ENCODE results near the gene E2F4. TPM values are rescaled to one million over a fixed set of nuclear protein-coding genes. Genes with fewer than 3 reads are reported as not detected.

The E2F4 gene
- total and polyA plus RNA-seq, 2 of the 13 experiments (the other 11 are each of a cell fraction or from before 2014, with no cell fraction given): 84.8 to 91.2 TPM

DNA sequence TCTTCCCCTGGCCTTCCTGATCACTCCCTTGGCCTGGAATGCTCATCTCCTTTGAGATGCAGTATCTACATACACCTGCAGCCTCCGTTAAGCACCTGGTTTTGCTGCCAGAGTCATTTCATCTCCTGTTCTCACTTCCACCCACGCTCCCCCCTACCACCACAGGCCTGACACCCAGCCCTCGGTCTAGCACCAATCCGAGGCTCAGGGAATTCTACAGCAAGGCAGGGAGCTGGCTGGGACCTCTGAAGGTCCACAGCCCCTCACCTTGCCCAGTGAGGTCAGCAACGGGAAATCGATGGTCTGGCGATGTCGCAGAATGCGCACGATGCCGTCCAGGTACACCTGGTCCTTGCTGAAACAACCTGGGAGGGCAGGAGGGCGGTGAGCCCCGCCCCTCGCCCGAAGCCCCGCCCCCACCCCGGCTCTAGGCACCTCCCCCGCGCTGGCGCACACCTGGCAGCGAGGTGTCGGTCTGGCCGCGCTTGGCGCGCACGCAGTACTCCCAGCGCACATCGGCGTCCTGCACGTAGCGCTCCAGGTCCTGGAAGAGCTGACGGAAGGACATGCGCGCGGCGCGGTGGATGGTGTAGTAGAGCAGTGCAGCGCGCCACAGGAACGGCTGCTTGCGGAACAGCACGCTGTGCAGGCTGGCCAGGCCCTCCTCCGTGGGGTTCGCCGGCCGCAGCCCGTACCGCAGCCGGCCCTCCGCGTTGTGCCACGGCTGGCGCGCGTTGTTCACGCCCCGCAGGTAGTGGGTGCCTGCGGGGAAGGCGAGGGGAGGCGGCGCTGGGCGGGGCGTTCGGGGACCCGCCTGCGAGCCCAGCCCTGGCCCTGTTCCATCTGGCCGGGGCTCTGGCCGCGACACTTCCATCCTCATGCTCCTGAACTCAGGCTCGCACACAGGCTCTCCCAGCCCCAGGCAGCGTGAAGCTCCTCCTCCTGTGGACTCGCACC is 13.9 kb upstream of the E2F4 start (continued):
- TF ChIP-seq, protein P1, sequence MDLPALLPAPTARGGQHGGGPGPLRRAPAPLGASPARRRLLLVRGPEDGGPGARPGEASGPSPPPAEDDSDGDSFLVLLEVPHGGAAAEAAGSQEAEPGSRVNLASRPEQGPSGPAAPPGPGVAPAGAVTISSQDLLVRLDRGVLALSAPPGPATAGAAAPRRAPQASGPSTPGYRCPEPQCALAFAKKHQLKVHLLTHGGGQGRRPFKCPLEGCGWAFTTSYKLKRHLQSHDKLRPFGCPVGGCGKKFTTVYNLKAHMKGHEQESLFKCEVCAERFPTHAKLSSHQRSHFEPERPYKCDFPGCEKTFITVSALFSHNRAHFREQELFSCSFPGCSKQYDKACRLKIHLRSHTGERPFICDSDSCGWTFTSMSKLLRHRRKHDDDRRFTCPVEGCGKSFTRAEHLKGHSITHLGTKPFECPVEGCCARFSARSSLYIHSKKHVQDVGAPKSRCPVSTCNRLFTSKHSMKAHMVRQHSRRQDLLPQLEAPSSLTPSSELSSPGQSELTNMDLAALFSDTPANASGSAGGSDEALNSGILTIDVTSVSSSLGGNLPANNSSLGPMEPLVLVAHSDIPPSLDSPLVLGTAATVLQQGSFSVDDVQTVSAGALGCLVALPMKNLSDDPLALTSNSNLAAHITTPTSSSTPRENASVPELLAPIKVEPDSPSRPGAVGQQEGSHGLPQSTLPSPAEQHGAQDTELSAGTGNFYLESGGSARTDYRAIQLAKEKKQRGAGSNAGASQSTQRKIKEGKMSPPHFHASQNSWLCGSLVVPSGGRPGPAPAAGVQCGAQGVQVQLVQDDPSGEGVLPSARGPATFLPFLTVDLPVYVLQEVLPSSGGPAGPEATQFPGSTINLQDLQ (CRISPR knock-in tag; IDR thresholded peaks at IDR 0.05): no peak
- TF ChIP-seq, protein P2, sequence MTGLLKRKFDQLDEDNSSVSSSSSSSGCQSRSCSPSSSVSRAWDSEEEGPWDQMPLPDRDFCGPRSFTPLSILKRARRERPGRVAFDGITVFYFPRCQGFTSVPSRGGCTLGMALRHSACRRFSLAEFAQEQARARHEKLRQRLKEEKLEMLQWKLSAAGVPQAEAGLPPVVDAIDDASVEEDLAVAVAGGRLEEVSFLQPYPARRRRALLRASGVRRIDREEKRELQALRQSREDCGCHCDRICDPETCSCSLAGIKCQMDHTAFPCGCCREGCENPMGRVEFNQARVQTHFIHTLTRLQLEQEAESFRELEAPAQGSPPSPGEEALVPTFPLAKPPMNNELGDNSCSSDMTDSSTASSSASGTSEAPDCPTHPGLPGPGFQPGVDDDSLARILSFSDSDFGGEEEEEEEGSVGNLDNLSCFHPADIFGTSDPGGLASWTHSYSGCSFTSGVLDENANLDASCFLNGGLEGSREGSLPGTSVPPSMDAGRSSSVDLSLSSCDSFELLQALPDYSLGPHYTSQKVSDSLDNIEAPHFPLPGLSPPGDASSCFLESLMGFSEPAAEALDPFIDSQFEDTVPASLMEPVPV (CRISPR knock-in tag; IDR thresholded peaks at IDR 0.05): no peak
- TF ChIP-seq HOXA9 (CRISPR knock-in tag; IDR thresholded peaks at IDR 0.05; ENCODE audit: borderline replicate concordance) (0 out of 2 replicates have a peak, but pooled peaks have one; percentile 29), JARID2 (CRISPR knock-in tag; IDR thresholded peaks at IDR 0.05; ENCODE audit: insufficient replicate concordance) (no peak), ZNF354B (CRISPR knock-in tag; IDR thresholded peaks at IDR 0.05) (no peak), SSRP1 (CRISPR knock-in tag; IDR thresholded peaks at IDR 0.05) (no peak), ZNF674 (CRISPR knock-in tag; IDR thresholded peaks at IDR 0.05; ENCODE audit: low read depth) (no peak), HNF4A (CRISPR knock-in tag; IDR thresholded peaks at IDR 0.05) (no peak), MAFF (IDR thresholded peaks at IDR 0.05; ENCODE audit: low read depth, low read length) (no peak), MEIS2 (CRISPR knock-in tag; IDR thresholded peaks at IDR 0.05) (peak; percentile 82; the same call in 1 of the 2 replicates), FOXK2 (IDR thresholded peaks at IDR 0.05) (no peak), RELA (CRISPR knock-in tag; IDR thresholded peaks at IDR 0.05) (0 out of 2 replicates have a peak, but pooled peaks have one; percentile 28), PPARG (CRISPR knock-in tag; conservative IDR thresholded peaks at IDR 0.05) (0 out of 2 replicates have a peak, but pooled peaks have one; percentile 40), ZNF570 (CRISPR knock-in tag; IDR thresholded peaks at IDR 0.05; ENCODE audit: borderline replicate concordance) (0 out of 2 replicates have a peak, but pooled peaks have one; percentile 28)
- TF ChIP-seq, protein P3, sequence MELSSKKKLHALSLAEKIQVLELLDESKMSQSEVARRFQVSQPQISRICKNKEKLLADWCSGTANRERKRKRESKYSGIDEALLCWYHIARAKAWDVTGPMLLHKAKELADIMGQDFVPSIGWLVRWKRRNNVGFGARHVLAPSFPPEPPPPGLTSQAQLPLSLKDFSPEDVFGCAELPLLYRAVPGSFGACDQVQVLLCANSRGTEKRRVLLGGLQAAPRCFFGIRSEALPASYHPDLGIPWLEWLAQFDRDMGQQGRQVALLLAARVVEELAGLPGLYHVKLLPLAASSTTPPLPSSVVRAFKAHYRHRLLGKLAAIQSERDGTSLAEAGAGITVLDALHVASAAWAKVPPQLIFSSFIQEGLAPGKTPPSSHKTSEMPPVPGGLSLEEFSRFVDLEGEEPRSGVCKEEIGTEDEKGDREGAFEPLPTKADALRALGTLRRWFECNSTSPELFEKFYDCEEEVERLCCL (CRISPR knock-in tag; IDR thresholded peaks at IDR 0.05; ENCODE audit: borderline replicate concordance): no peak
- TF ChIP-seq, protein P4, sequence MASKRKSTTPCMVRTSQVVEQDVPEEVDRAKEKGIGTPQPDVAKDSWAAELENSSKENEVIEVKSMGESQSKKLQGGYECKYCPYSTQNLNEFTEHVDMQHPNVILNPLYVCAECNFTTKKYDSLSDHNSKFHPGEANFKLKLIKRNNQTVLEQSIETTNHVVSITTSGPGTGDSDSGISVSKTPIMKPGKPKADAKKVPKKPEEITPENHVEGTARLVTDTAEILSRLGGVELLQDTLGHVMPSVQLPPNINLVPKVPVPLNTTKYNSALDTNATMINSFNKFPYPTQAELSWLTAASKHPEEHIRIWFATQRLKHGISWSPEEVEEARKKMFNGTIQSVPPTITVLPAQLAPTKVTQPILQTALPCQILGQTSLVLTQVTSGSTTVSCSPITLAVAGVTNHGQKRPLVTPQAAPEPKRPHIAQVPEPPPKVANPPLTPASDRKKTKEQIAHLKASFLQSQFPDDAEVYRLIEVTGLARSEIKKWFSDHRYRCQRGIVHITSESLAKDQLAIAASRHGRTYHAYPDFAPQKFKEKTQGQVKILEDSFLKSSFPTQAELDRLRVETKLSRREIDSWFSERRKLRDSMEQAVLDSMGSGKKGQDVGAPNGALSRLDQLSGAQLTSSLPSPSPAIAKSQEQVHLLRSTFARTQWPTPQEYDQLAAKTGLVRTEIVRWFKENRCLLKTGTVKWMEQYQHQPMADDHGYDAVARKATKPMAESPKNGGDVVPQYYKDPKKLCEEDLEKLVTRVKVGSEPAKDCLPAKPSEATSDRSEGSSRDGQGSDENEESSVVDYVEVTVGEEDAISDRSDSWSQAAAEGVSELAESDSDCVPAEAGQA (IDR thresholded peaks at IDR 0.05; ENCODE audit: low read depth): peak; percentile 76; the same call in 1 of the 2 replicates
- TF ChIP-seq, protein P4 (CRISPR knock-in tag; IDR thresholded peaks at IDR 0.05; ENCODE audit: borderline replicate concordance): no peak
